Activated naive CD4-positive, alpha-beta T cell treated with anti-CD3 and anti-CD28 coated beads for 36 hours (primary cell): ENCODE results near the gene TMEM215. TPM values are rescaled to one million over a fixed set of nuclear protein-coding genes. Genes with fewer than 3 reads are reported as not detected.
"Not testable (repeated sequence)": the region's sequence is repeated elsewhere in the genome, so short reads cannot be mapped to it uniquely, and the experiment has no call there.

Experiments
- CTCF ChIA-PET: fragments of 350-600 bp; sonication (Branson Sonifier 250); formaldehyde crosslinking; loops from one replicate; lab custom pipeline; 2021; ENCODE audit warnings: antibody characterized with exemption; lab: Charles Lee
- DNase-seq: peaks from one replicate; pipeline ENCODE4 v3.0.0-alpha.2; 2020
- H3K27ac Mint-ChIP-seq: one replicate; pipeline ENCODE4 v1.8.0; 2021; ENCODE audit warnings: mild to moderate bottlenecking, mixed read lengths
- H3K27me3 Mint-ChIP-seq: one replicate; pipeline ENCODE4 v1.8.0; 2021; ENCODE audit warnings: low read depth, mixed read lengths
- H3K36me3 Mint-ChIP-seq: one replicate; pipeline ENCODE4 v1.8.0; 2021; ENCODE audit warnings: low read depth, mixed read lengths
- H3K4me1 Mint-ChIP-seq: one replicate; pipeline ENCODE4 v1.8.0; 2021; ENCODE audit warnings: low read depth, mixed read lengths
- H3K4me3 Mint-ChIP-seq: one replicate; pipeline ENCODE4 v1.8.0; 2021; ENCODE audit warnings: mild to moderate bottlenecking, moderate library complexity, mixed read lengths
- H3K9me3 Mint-ChIP-seq: one replicate; pipeline ENCODE4 v1.8.0; 2021; ENCODE audit warnings: mixed read lengths
- intact Hi-C: fragments of 100-400 bp; cut with micrococcal nuclease; formaldehyde crosslinking; loops from one replicate; pipeline ENCODE4 v1.15.1; 2023
- total RNA-seq, 2 experiments: library from RNA; stranded (reverse); gene quantifications; one replicate each; pipeline ENCODE4 v1.2.3, GENCODE V29; 2021

TMEM215 gene
- total RNA-seq, 2 experiments from 2014 or later = not detected

GRCh38 chr9:32787816-32788215 is 4.5 kb downstream of the TMEM215 start:
- H3K27ac Mint-ChIP-seq = no peak overlapping the region
- no peaks in the 10 kb centered on the region for H3K9me3 Mint-ChIP-seq
- no peak for DNase-seq
- H3K36me3 Mint-ChIP-seq = no peaks in the 10 kb centered on the region
- H3K4me1 Mint-ChIP-seq = no peaks in the 10 kb centered on the region
- no peak overlapping the region for H3K4me3 Mint-ChIP-seq
- CTCF ChIA-PET = interaction anchor here (0.7 kb wide), 1 partner anchor 174 kb away, joined by 3 read pairs; no protein-coding TSS in a partner anchor
- H3K27me3 Mint-ChIP-seq = peaks cover 26% of the 10 kb centered on the region
- intact Hi-C loops = no loop called here

GRCh38 chr9:32796015-32796414 is 12.7 kb downstream of the TMEM215 start:
- CTCF ChIA-PET, H3K27me3 Mint-ChIP-seq, H3K9me3 Mint-ChIP-seq, H3K36me3 Mint-ChIP-seq, H3K4me3 Mint-ChIP-seq, H3K27ac Mint-ChIP-seq, DNase-seq, intact Hi-C loops, H3K4me1 Mint-ChIP-seq: not testable (repeated sequence)

GRCh38 chr9:32801530-32801929 is 18.2 kb downstream of the TMEM215 start:
- intact Hi-C loops = loop anchor here (10.0 kb wide), 1 partner anchor 1717 kb away; no protein-coding TSS in a partner anchor
- DNase-seq = no peak
- Mint-ChIP-seq H3K9me3 (peaks cover 7% of the 10 kb centered on the region), H3K27me3 (peaks cover 5% of the 10 kb centered on the region), H3K27ac (no peak overlapping the region), H3K4me3 (no peak overlapping the region), H3K4me1 (no peaks in the 10 kb centered on the region), H3K36me3 (no peaks in the 10 kb centered on the region)
- CTCF ChIA-PET = no interaction called here

- no peaks in the 10 kb centered on the region for H3K4me1 Mint-ChIP-seq
- H3K27ac Mint-ChIP-seq = no peak overlapping the region
- peaks cover 7% of the 10 kb centered on the region for H3K9me3 Mint-ChIP-seq
- H3K4me3 Mint-ChIP-seq = no peak overlapping the region
- H3K27me3 Mint-ChIP-seq = peaks cover 3% of the 10 kb centered on the region
- DNase-seq = no peak
- intact Hi-C loops = loop anchor here (10.0 kb wide), 1 partner anchor 1722 kb away; no protein-coding TSS in a partner anchor
- H3K36me3 Mint-ChIP-seq = no peaks in the 10 kb centered on the region
- CTCF ChIA-PET = no interaction called here
These were observed 23.9 kb downstream of the TMEM215 start for GRCh38 chr9:32807217-32807616.

GRCh38 chr9:32811246-32811645 is 27.9 kb downstream of the TMEM215 start:
- H3K4me1 Mint-ChIP-seq = no peaks in the 10 kb centered on the region
- H3K4me3 Mint-ChIP-seq = no peak overlapping the region
- CTCF ChIA-PET = no interaction called here
- H3K27me3 Mint-ChIP-seq = peaks cover 2% of the 10 kb centered on the region
- intact Hi-C loops = no loop called here
- H3K9me3 Mint-ChIP-seq = peaks cover 7% of the 10 kb centered on the region
- H3K27ac Mint-ChIP-seq = no peak overlapping the region
- DNase-seq = no peak
- no peaks in the 10 kb centered on the region for H3K36me3 Mint-ChIP-seq

- Mint-ChIP-seq H3K36me3 (no peaks in the 10 kb centered on the region), H3K4me1 (no peaks in the 10 kb centered on the region), H3K27me3 (peaks cover 18% of the 10 kb centered on the region), H3K27ac (no peak overlapping the region), H3K4me3 (no peak overlapping the region), H3K9me3 (no peaks in the 10 kb centered on the region)
- DNase-seq = no peak
- intact Hi-C loops = no loop called here
- CTCF ChIA-PET = no interaction called here
These were observed 37.0 kb downstream of the TMEM215 start for GRCh38 chr9:32820322-32820721.

GRCh38 chr9:32823101-32823500 is 39.8 kb downstream of the TMEM215 start:
- no peak for DNase-seq

GRCh38 chr9:32823551-32823950 is 40.2 kb downstream of the TMEM215 start:
- Mint-ChIP-seq H3K4me3 (no peak overlapping the region), H3K4me1 (no peaks in the 10 kb centered on the region), H3K36me3 (no peaks in the 10 kb centered on the region), H3K9me3 (no peaks in the 10 kb centered on the region), H3K27ac (no peak overlapping the region), H3K27me3 (peaks cover 20% of the 10 kb centered on the region)
- no peak for DNase-seq
- CTCF ChIA-PET = no interaction called here
- intact Hi-C loops = no loop called here

More at GRCh38 chr9:32823101-32823500, 39.8 kb downstream of the TMEM215 start:
- no peak overlapping the region for H3K27ac Mint-ChIP-seq
- peaks cover 23% of the 10 kb centered on the region for H3K27me3 Mint-ChIP-seq
- H3K36me3 Mint-ChIP-seq = no peaks in the 10 kb centered on the region
- H3K9me3 Mint-ChIP-seq = no peaks in the 10 kb centered on the region
- no peaks in the 10 kb centered on the region for H3K4me1 Mint-ChIP-seq
- CTCF ChIA-PET = no interaction called here
- no peak overlapping the region for H3K4me3 Mint-ChIP-seq
- intact Hi-C loops = no loop called here

GRCh38 chr9:32825203-32825602 is 41.9 kb downstream of the TMEM215 start:
- CTCF ChIA-PET = no interaction called here
- no peak for DNase-seq
- Mint-ChIP-seq H3K9me3 (no peaks in the 10 kb centered on the region), H3K4me1 (no peaks in the 10 kb centered on the region), H3K27me3 (peaks cover 18% of the 10 kb centered on the region), H3K36me3 (no peaks in the 10 kb centered on the region), H3K27ac (no peak overlapping the region), H3K4me3 (no peak overlapping the region)
- intact Hi-C loops = no loop called here

- Mint-ChIP-seq H3K27ac (no peak overlapping the region), H3K36me3 (no peaks in the 10 kb centered on the region), H3K4me3 (no peak overlapping the region), H3K4me1 (no peaks in the 10 kb centered on the region), H3K27me3 (peaks cover 16% of the 10 kb centered on the region), H3K9me3 (no peaks in the 10 kb centered on the region)
- no peak for DNase-seq
- intact Hi-C loops = no loop called here
- CTCF ChIA-PET = no interaction called here
These were observed 45.5 kb downstream of the TMEM215 start for GRCh38 chr9:32828861-32829260.

- CTCF ChIA-PET = no interaction called here
- H3K36me3 Mint-ChIP-seq = no peaks in the 10 kb centered on the region
- peaks cover 3% of the 10 kb centered on the region for H3K27me3 Mint-ChIP-seq
- H3K27ac Mint-ChIP-seq = no peak overlapping the region
- no peak for DNase-seq
- no peak overlapping the region for H3K4me3 Mint-ChIP-seq
- H3K4me1 Mint-ChIP-seq = no peaks in the 10 kb centered on the region
- H3K9me3 Mint-ChIP-seq = no peaks in the 10 kb centered on the region
- intact Hi-C loops = no loop called here
These were observed 49.0 kb downstream of the TMEM215 start for GRCh38 chr9:32832346-32832745.
